Measurements from ENCODE around the gene PBRM1. TPM values are rescaled to one million over a fixed set of nuclear protein-coding genes. Genes with fewer than 3 reads are reported as not detected.

PBRM1 gene
- polyA plus RNA-seq, 1 donor (not counting 4 experiments of a cell fraction or from before 2014, with no cell fraction given) = 26.0 TPM

DNA sequence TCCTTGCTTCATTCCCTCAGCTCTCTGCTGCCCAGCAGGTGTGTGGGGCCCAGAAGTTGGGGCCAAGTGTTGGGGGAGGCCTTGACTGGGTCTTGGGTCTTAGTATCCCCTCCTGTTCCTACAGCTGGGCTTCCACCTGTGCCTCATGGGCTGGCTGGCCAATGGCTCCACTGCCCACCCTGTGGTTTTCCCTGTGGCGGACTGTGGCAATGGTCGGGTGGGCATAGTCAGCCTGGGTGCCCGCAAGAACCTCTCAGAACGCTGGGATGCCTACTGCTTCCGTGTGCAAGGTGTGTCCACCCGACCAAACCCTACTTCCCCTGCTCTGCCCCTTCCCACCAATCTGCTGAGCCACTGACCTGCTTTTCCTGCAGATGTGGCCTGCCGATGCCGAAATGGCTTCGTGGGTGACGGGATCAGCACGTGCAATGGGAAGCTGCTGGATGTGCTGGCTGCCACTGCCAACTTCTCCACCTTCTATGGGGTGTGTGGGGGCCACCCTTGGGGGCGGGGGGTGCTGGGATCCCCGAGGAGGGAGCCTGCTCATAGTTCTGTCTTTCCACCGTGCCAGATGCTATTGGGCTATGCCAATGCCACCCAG is 163.0 kb downstream of the PBRM1 start:
- no peak overlapping the region for H3K4me3 ChIP-seq (ENCODE audit: control insufficient read depth in 2 of 3, extremely low read depth in 1 of 3, insufficient read depth in 2 of 3, low read depth in 1 of 3, low read length in 3 of 3)
- H3K4me1 ChIP-seq (ENCODE audit: control insufficient read depth, extremely low read depth, insufficient read depth, low read length) = peaks cover 20% of the 10 kb centered on the region
- H3K9me3 ChIP-seq (ENCODE audit: control insufficient read depth, low read depth, low read length) = no peaks in the 10 kb centered on the region
- H3K9me1 ChIP-seq (ENCODE audit: control insufficient read depth, extremely low read depth, insufficient read depth, low read length) = peaks cover 3% of the 10 kb centered on the region
- dilution Hi-C loops (cut with MboI; ENCODE audit: extremely low pct_ligation_motif_present, low sequenced_read_pairs) = no loop called here
- H3K9ac ChIP-seq (ENCODE audit: control insufficient read depth, extremely low read depth, insufficient read depth, low read length) = no peak overlapping the region
- H3K79me2 ChIP-seq (ENCODE audit: control insufficient read depth, insufficient read depth, low read length) = no peaks in the 10 kb centered on the region
- peaks cover 3% of the 10 kb centered on the region for H4K20me1 ChIP-seq (ENCODE audit: control insufficient read depth, extremely low read depth, insufficient read depth, low read length)
- no peak for TF ChIP-seq EZH2 (IDR thresholded peaks at IDR 0.05; ENCODE audit: low read length)
- TF ChIP-seq, protein P1, sequence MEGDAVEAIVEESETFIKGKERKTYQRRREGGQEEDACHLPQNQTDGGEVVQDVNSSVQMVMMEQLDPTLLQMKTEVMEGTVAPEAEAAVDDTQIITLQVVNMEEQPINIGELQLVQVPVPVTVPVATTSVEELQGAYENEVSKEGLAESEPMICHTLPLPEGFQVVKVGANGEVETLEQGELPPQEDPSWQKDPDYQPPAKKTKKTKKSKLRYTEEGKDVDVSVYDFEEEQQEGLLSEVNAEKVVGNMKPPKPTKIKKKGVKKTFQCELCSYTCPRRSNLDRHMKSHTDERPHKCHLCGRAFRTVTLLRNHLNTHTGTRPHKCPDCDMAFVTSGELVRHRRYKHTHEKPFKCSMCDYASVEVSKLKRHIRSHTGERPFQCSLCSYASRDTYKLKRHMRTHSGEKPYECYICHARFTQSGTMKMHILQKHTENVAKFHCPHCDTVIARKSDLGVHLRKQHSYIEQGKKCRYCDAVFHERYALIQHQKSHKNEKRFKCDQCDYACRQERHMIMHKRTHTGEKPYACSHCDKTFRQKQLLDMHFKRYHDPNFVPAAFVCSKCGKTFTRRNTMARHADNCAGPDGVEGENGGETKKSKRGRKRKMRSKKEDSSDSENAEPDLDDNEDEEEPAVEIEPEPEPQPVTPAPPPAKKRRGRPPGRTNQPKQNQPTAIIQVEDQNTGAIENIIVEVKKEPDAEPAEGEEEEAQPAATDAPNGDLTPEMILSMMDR (optimal IDR thresholded peaks at IDR 0.05 in 1 of 3, IDR thresholded peaks at IDR 0.05 in 1 of 3, conservative IDR thresholded peaks at IDR 0.05 in 1 of 3; ENCODE audit: extremely low read depth in 1 of 3, insufficient read depth in 2 of 3, low read length in 3 of 3) = no peak
- DNase-seq (ENCODE audit: low read depth, low spot score) = no peak
- no peak overlapping the region for H3K27ac ChIP-seq (ENCODE audit: control insufficient read depth, insufficient read depth, low read length)
- FAIRE-seq = no peak
- peaks cover 6 to 7% of the 10 kb centered on the region in 2 experiments for H3K36me3 ChIP-seq (ENCODE audit: control insufficient read depth in 2 of 2, extremely low read depth in 1 of 2, insufficient read depth in 2 of 2, low read length in 2 of 2)
- no peak overlapping the region for H2AFZ ChIP-seq (ENCODE audit: control insufficient read depth, low read length)
- peaks cover 3% of the 10 kb centered on the region for H3K27me3 ChIP-seq (ENCODE audit: control insufficient read depth, extremely low read depth, insufficient read depth, low read length)
- no peak overlapping the region for H3K4me2 ChIP-seq (ENCODE audit: control insufficient read depth, extremely low read depth, insufficient read depth, low read depth, low read length)

DNA sequence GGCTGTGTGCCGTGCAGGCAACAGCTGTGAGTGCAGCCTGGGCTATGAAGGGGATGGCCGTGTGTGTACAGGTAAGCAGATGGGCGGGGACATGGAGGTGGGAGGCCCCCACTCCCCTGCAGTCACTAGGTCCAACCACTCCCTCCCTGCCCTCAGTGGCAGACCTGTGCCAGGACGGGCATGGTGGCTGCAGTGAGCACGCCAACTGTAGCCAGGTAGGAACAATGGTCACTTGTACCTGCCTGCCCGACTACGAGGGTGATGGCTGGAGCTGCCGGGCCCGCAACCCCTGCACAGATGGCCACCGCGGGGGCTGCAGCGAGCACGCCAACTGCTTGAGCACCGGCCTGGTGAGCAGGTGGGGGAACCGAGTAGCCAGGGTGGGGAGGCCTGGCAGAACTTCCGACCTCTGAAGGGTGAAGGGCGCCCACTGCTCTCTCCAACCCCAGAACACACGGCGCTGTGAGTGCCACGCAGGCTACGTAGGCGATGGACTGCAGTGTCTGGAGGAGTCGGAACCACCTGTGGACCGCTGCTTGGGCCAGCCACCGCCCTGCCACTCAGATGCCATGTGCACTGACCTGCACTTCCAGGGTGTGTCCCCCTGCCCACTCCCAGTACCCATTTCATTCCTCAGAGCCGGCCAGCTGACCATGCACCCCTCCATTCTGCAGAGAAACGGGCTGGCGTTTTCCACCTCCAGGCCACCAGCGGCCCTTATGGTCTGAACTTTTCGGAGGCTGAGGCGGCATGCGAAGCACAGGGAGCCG is 163.6 kb downstream of the PBRM1 start:
- Histone ChIP-seq H3K4me2 (ENCODE audit: control insufficient read depth, extremely low read depth, insufficient read depth, low read depth, low read length) (no peak overlapping the region), H4K20me1 (ENCODE audit: control insufficient read depth, extremely low read depth, insufficient read depth, low read length) (peaks cover 3% of the 10 kb centered on the region), H3K9me3 (ENCODE audit: control insufficient read depth, low read depth, low read length) (no peaks in the 10 kb centered on the region), H3K9me1 (ENCODE audit: control insufficient read depth, extremely low read depth, insufficient read depth, low read length) (peaks cover 3% of the 10 kb centered on the region), H3K27me3 (ENCODE audit: control insufficient read depth, extremely low read depth, insufficient read depth, low read length) (peaks cover 5% of the 10 kb centered on the region), H3K27ac (ENCODE audit: control insufficient read depth, insufficient read depth, low read length) (no peak overlapping the region), H3K36me3 (ENCODE audit: control insufficient read depth in 2 of 2, extremely low read depth in 1 of 2, insufficient read depth in 2 of 2, low read length in 2 of 2) (peaks cover 4 to 6% of the 10 kb centered on the region in 2 experiments), H2AFZ (ENCODE audit: control insufficient read depth, low read length) (no peak overlapping the region), H3K79me2 (ENCODE audit: control insufficient read depth, insufficient read depth, low read length) (no peaks in the 10 kb centered on the region), H3K9ac (ENCODE audit: control insufficient read depth, extremely low read depth, insufficient read depth, low read length) (no peak overlapping the region), H3K4me3 (ENCODE audit: control insufficient read depth in 2 of 3, extremely low read depth in 1 of 3, insufficient read depth in 2 of 3, low read depth in 1 of 3, low read length in 3 of 3) (no peak overlapping the region), H3K4me1 (ENCODE audit: control insufficient read depth, extremely low read depth, insufficient read depth, low read length) (peaks cover 20% of the 10 kb centered on the region)
- no peak for TF ChIP-seq EZH2 (IDR thresholded peaks at IDR 0.05; ENCODE audit: low read length)
- TF ChIP-seq, protein P1 (optimal IDR thresholded peaks at IDR 0.05 in 1 of 3, IDR thresholded peaks at IDR 0.05 in 1 of 3, conservative IDR thresholded peaks at IDR 0.05 in 1 of 3; ENCODE audit: extremely low read depth in 1 of 3, insufficient read depth in 2 of 3, low read length in 3 of 3) = no peak
- dilution Hi-C loops (cut with MboI; ENCODE audit: extremely low pct_ligation_motif_present, low sequenced_read_pairs) = no loop called here
- DNase-seq (ENCODE audit: low read depth, low spot score) (no peak), FAIRE-seq (no peak)

All from keratinocyte (primary cell).